DOHH2 (cell line): ENCODE measurements around the gene SSC5D.

Experiments
- H3F3A ChIP-seq: fragments of 200-600 bp; sonication (generic), shearing (Covaris generic); 2 replicates; pipeline ENCODE4 v1.6.0; 2016; ENCODE audit warnings: antibody characterized with exemption, mild to moderate bottlenecking; ENCODE audit not compliant: control insufficient read depth, insufficient read depth
- H3K27ac ChIP-seq: fragments of 200-600 bp; sonication (generic); 2 replicates; pipeline ENCODE4 v1.5.1; 2014; ENCODE audit warnings: low read depth, mild to moderate bottlenecking, low read length, moderate library complexity
- H3K27me3 ChIP-seq: fragments of 200-600 bp; sonication (generic); 2 replicates; pipeline ENCODE4 v1.6.1; 2014; ENCODE audit warnings: mild to moderate bottlenecking, low read length, mixed read lengths; ENCODE audit not compliant: control insufficient read depth
- H3K36me3 ChIP-seq: fragments of 200-600 bp; sonication (generic); 2 replicates; pipeline ENCODE4 v1.6.1; 2014; ENCODE audit warnings: mild to moderate bottlenecking, low read length, moderate library complexity, mixed read lengths; ENCODE audit not compliant: control insufficient read depth
- H3K4me1 ChIP-seq: fragments of 200-600 bp; sonication (generic); 2 replicates; pipeline ENCODE4 v1.6.1; 2014; ENCODE audit warnings: mild to moderate bottlenecking, low read length, mixed read lengths; ENCODE audit not compliant: control insufficient read depth
- H3K4me2 ChIP-seq: fragments of 200-600 bp; sonication (generic); 2 replicates; pipeline ENCODE4 v1.6.0; 2014; ENCODE audit warnings: mild to moderate bottlenecking, low read length, moderate library complexity
- H3K4me3 ChIP-seq: fragments of 200-600 bp; sonication (generic); 2 replicates; pipeline ENCODE4 v1.5.1; 2014; ENCODE audit warnings: mild to moderate bottlenecking, low read length, mixed read lengths
- H3K79me2 ChIP-seq: fragments of 200-600 bp; sonication (generic); 2 replicates; pipeline ENCODE4 v1.6.1; 2014; ENCODE audit warnings: mild to moderate bottlenecking, low read length, mixed read lengths; ENCODE audit not compliant: control insufficient read depth
- H3K9me2 ChIP-seq: fragments of 200-600 bp; sonication (generic); replicated peaks from 2 replicates; pipeline ENCODE4 v1.6.1; 2014; ENCODE audit warnings: mild to moderate bottlenecking, low read length, mixed read lengths; ENCODE audit not compliant: control insufficient read depth
- H3K9me3 ChIP-seq: fragments of 200-600 bp; sonication (generic); 2 replicates; pipeline ENCODE4 v1.6.1; 2014; ENCODE audit warnings: antibody characterized with exemption, low read length, mixed read lengths; ENCODE audit not compliant: control insufficient read depth, insufficient read depth
- H4K20me1 ChIP-seq: fragments of 200-600 bp; sonication (generic); 2 replicates; pipeline ENCODE4 v1.6.0; 2014; ENCODE audit warnings: low read depth, mild to moderate bottlenecking, antibody characterized with exemption, low read length, moderate library complexity; ENCODE audit not compliant: control insufficient read depth, insufficient read depth
- EZH2phosphoT487 ChIP-seq: fragments of 200-600 bp; sonication (generic); IDR thresholded peaks from 2 replicates; pipeline ENCODE4 v1.6.1; 2017; ENCODE audit warnings: borderline replicate concordance, mild to moderate bottlenecking, antibody characterized with exemption, low read length, moderate library complexity, mixed read lengths
- TF ChIP-seq, protein P1 (sequence below): fragments of 200-600 bp; sonication (generic); IDR thresholded peaks from one replicate; pipeline ENCODE4 v1.5.1; 2014; ENCODE audit warnings: antibody characterized with exemption, mild to moderate bottlenecking, low read depth, low read length; ENCODE audit not compliant: poor library complexity, severe bottlenecking

Gene SSC5D

DNA sequence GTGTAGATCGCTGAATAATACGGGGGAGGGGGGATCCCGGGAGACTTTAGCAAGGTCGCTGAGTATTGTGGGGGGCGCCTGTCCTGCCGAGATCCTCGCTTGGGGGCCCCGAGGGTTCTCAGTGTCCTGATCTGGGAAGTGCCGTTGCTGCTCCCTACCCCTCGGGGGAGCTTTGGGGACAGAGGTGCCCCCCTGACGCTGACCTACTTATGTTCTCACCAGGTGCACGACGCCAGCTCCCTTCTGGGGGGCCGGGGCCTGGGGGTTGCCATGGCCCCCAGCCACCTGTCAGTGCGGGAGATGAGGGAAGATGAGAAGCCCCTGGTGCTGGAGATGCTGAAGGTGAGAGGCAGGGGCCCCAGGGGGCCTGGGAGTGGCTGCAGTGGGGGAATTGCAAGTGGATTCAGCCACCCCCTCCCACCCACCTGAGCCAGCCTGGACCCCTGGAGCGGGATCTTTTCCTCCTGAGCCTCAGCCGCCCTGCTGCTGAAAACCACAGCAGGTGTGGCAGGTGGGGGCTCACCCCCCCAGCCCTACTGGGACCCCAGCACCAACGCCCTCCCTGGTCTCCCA is 2.7 kb upstream of the SSC5D start:
- TF ChIP-seq, protein P1, sequence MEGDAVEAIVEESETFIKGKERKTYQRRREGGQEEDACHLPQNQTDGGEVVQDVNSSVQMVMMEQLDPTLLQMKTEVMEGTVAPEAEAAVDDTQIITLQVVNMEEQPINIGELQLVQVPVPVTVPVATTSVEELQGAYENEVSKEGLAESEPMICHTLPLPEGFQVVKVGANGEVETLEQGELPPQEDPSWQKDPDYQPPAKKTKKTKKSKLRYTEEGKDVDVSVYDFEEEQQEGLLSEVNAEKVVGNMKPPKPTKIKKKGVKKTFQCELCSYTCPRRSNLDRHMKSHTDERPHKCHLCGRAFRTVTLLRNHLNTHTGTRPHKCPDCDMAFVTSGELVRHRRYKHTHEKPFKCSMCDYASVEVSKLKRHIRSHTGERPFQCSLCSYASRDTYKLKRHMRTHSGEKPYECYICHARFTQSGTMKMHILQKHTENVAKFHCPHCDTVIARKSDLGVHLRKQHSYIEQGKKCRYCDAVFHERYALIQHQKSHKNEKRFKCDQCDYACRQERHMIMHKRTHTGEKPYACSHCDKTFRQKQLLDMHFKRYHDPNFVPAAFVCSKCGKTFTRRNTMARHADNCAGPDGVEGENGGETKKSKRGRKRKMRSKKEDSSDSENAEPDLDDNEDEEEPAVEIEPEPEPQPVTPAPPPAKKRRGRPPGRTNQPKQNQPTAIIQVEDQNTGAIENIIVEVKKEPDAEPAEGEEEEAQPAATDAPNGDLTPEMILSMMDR: no peak
- no peak for TF ChIP-seq EZH2phosphoT487
- Histone ChIP-seq H3F3A (no peaks in the 10 kb centered on the region; the same call in 1 of the 2 replicates), H4K20me1 (no peaks in the 10 kb centered on the region), H3K4me1 (peaks cover 18% of the 10 kb centered on the region), H3K4me3 (peak overlapping the region; percentile 92), H3K9me2 (no peaks in the 10 kb centered on the region), H3K27ac (peak overlapping the region; percentile 40), H3K9me3 (no peaks in the 10 kb centered on the region), H3K4me2 (peak overlapping the region; percentile 74), H3K27me3 (no peaks in the 10 kb centered on the region), H3K36me3 (peaks cover 5% of the 10 kb centered on the region), H3K79me2 (peaks cover 5% of the 10 kb centered on the region)

DNA sequence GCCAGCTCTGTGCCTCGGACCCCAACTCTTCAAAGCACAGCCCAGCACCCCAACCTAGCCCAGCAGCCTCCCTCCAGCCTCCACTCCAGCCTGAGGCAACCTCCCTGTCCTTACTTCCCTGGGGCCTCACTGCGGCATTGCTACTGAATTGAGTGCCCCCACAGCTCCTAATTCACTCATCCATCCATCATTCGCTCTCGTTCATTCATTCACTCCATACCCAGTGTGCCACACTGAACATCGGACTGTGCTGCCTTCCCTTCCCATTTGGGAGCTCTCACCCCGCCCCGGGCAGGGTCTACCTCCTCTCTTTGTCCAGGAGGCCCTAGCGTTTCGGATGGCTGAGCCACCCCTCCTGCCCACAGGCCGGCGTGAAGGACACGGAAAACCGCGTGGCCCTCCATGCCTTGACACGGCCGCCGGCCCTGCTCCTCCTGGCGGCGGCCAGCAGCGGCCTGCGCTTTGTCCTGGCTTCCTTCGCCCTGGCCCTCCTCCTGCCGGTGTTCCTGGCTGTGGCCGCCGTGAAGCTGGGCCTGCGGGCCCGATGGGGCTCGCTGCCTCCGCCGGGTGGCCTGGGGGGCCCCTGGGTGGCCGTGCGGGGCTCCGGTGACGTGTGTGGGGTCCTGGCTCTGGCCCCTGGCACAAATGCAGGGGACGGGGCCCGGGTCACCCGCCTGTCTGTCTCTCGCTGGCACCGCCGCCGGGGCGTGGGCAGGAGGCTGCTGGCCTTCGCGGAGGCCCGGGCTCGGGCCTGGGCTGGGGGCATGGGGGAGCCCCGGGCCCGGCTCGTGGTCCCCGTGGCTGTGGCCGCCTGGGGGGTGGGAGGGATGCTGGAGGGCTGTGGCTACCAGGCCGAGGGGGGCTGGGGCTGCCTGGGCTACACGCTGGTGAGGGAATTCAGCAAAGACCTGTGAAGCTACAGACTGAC is 1.9 kb upstream of the SSC5D start:
- Histone ChIP-seq H3K4me2 (peak overlapping the region; percentile 74), H3K9me2 (no peaks in the 10 kb centered on the region), H3K4me1 (peaks cover 18% of the 10 kb centered on the region), H3K79me2 (peaks cover 5% of the 10 kb centered on the region), H3K27ac (no peak overlapping the region), H3K36me3 (peaks cover 5% of the 10 kb centered on the region), H3F3A (no peaks in the 10 kb centered on the region; the same call in 1 of the 2 replicates), H4K20me1 (no peaks in the 10 kb centered on the region), H3K9me3 (no peaks in the 10 kb centered on the region), H3K4me3 (peak overlapping the region; percentile 92), H3K27me3 (no peaks in the 10 kb centered on the region)
- TF ChIP-seq EZH2phosphoT487: no peak

DNA sequence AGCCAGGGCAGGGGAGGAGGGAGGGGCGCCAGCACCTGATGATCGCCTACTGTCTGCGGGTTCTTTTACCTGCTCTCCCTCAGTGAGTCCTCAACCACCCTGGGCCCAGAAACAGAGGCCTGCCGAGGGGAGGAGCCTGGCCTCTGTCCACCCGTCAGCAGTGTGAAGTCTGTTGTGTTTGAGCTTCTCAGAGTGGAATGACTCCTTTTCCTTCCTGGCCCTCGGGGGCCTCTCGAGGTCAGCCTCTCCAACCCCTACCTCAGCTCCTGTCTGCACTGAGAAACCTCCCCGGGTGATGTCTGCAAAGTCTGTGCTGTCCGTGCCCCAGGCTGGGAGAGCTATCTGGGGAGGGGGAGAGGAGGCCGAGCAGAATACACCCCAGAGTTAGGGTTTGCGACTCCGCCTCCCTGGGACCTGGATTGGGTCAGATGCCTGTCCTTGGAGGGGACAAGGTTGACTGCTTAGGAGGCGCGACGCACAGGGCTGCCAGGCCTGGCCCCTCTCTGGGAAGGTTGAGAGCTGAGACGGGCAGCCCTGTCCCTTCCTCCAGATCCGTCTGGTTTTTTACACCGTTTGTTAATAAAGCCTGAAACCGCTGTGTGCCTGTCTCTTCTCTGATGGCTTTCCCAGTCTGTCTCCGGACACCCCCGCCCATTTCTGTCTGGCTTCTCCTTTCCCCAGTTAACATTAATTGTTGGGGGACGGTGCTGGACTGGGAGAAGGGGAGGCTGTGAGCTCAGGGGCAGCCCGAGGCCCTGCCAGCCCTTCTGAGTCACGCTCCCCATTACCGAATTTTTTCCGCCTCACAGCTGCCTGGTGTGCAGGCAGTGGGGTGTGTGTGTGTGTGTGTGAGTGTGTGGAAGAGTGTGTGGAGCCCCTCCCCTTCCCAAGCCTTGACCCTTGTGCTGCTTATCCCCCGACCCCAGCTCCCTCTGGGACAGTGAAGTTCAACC is 989 bp upstream of the SSC5D start:
- H3K9me2 ChIP-seq: no peaks in the 10 kb centered on the region
- no peaks in the 10 kb centered on the region; the same call in 1 of the 2 replicates for H3F3A ChIP-seq
- H3K4me2 ChIP-seq: no peak overlapping the region
- H3K79me2 ChIP-seq: peaks cover 5% of the 10 kb centered on the region
- H3K27ac ChIP-seq: no peak overlapping the region
- H3K27me3 ChIP-seq: no peaks in the 10 kb centered on the region
- TF ChIP-seq EZH2phosphoT487: no peak
- TF ChIP-seq, protein P1: no peak
- peaks cover 5% of the 10 kb centered on the region for H3K36me3 ChIP-seq
- no peak overlapping the region for H3K4me3 ChIP-seq
- peaks cover 18% of the 10 kb centered on the region for H3K4me1 ChIP-seq
- H3K9me3 ChIP-seq: no peaks in the 10 kb centered on the region
- H4K20me1 ChIP-seq: no peaks in the 10 kb centered on the region
